GM19438 (cell line): Measurements from ENCODE around the gene RAD17.
"Not testable (repeated sequence)": the region's sequence is repeated elsewhere in the genome, so short reads cannot be mapped to it uniquely, and the experiment has no call there.

ENCODE experiments used
- ATAC-seq: cut with Tn5 transposase; IDR thresholded peaks from one replicate; pipeline ENCODE4 v1.9.1; 2021; ENCODE audit warnings: low read depth; ENCODE audit not compliant: unreplicated experiment

The RAD17 gene, protein sequence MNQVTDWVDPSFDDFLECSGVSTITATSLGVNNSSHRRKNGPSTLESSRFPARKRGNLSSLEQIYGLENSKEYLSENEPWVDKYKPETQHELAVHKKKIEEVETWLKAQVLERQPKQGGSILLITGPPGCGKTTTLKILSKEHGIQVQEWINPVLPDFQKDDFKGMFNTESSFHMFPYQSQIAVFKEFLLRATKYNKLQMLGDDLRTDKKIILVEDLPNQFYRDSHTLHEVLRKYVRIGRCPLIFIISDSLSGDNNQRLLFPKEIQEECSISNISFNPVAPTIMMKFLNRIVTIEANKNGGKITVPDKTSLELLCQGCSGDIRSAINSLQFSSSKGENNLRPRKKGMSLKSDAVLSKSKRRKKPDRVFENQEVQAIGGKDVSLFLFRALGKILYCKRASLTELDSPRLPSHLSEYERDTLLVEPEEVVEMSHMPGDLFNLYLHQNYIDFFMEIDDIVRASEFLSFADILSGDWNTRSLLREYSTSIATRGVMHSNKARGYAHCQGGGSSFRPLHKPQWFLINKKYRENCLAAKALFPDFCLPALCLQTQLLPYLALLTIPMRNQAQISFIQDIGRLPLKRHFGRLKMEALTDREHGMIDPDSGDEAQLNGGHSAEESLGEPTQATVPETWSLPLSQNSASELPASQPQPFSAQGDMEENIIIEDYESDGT

GRCh38 chr5:69369340-69370121, at the start of gene RAD17, which contains the start of the genes AK6 and TAF9:
Gene RAD17 (plus strand): TSS chr5:69369818. CDS start chr5:69372209, 2,391 bp downstream.
Gene AK6 (minus strand): TSS chr5:69369520. CDS start chr5:69369490, 30 bp downstream.
Gene TAF9 (minus strand): TSS chr5:69369520. CDS start chr5:69365737, 3,783 bp downstream.
- ATAC-seq = peak; percentile 90

GRCh38 chr5:69326365-69326764, 43.3 kb upstream of the RAD17 start:
- no peak for ATAC-seq

- no peak for ATAC-seq
These were observed 39.6 kb upstream of the RAD17 start for GRCh38 chr5:69329905-69330489.

GRCh38 chr5:69331528-69332445, 37.8 kb upstream of the RAD17 start:
- ATAC-seq = no peak

- not testable (repeated sequence) for ATAC-seq
These were observed 35.8 kb upstream of the RAD17 start for GRCh38 chr5:69333668-69334315.

DNA sequence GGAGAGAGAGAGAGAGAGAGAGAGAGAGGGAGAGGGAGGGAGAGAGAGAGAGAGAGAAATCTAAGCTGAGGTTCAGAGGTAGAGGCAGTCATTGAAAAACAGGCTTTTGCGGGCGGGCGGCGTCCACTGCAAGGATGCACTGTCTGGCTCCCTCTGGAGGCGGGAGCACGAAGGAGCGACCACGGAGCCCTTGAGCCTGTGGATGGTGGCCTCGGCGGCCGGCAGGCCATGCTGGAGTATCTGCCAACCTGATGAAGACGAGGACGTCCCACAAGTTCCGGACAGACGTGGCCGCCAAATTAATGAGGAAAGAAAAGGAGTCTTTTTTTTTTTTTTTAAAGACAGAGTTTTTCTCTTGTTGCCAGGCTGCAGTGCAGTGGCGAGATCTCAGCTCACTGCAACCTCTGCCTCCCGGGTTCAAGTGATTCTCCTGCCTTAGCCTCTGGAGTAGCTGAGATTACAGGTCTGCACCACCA, 34.8 kb upstream of the RAD17 start:
- no peak for ATAC-seq

DNA sequence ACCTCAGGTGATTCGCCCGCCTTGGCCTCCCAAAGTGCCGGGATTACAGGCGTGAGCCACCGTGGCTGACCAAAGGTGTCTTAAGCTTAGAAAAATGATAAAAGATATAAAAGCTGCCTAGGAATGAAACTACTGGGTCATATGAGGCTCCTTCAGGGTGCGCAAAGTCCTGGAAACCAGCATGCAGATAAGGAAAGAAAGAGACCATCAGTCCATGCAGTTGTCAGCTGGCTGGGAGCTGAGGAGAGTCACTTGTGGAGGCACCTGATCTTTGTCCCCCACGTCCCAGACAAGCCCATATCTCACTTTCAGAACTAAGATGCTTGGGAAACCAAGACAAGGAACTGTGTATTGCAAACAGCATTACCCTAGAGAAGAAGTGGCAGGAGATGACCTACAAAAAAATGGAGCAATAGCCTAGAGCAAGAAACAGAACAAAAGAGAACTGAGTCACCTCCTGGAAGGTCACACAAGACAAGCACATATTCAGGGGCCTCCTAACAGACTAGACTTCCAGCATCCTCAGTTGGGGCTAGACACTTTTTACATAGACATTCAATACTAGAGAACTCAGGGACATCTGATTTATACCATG, 34.2 kb upstream of the RAD17 start:
- ATAC-seq = no peak

DNA sequence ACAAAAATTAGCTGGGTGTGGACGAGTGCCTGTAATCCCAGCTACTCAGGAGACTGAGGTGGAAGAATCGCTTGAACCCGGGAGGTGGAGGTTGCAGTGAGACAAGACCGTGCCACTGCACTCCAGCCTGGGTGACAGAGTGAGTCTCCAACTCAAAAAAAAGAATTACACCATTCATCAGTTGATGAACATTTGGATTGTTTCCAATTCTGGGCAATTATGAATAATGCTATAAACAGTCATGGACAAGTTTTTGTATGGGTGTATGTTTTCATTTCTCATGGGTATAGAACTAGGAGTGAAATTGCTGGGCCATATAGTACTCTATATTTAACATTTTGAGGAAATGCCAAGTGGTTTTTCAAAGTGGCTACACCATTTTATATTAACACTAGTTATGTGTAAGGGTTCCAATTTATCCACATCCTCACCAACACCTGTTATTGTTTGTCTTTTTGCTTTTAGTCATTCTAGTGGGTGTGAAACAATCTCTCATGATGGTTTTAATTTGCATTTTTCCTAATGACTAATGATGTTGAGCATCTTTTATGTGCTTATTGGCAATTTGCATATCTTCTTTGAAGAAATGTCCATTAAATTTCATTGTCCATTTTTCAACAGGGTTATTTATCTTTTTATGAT, 28.0 kb upstream of the RAD17 start:
- ATAC-seq = no peak

GRCh38 chr5:69343083-69343482, 26.5 kb upstream of the RAD17 start:
- ATAC-seq = no peak

GRCh38 chr5:69350664-69351063, 19.0 kb upstream of the RAD17 start:
- no peak for ATAC-seq

DNA sequence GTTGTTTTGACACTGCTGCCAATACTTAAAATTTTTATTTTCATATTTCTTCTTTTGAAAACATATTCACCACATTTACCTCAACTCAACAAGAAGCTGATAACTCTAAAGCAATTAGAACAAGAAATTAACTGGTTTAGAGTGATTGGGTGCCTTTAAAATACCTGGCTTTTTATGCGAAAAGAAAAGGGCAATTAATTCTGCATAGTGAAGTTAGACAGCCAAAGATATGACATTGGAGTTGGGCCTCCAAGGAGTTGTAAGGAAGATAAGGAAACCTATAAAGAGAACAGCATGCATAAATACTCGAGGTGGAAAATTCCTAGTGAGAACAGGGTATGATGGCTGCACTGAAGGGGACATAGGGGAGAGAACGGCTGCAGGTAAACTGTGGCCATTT, 9.9 kb upstream of the RAD17 start:
- ATAC-seq = no peak

GRCh38 chr5:69360442-69360841, 9.2 kb upstream of the RAD17 start:
- no peak for ATAC-seq

GRCh38 chr5:69364414-69364813, 5.2 kb upstream of the RAD17 start:
- no peak for ATAC-seq

DNA sequence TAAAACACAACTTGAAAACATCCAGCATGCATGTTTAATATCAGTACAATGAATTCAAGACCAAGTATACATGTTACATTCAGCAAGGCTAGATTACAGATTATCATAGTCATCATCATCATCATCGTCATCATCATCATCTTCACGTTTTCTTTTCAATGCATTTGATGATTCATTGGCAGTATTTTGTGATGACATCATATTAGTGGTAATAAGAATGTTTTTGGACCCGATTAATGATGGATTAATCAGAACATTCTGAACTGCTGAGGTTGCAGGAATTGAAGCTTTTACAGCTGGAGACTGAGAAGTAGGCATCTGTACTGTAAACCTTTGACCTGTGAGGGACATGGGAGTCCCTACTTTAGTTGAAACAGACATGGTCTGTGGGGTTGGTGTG, 4.8 kb upstream of the RAD17 start:
- no peak for ATAC-seq

DNA sequence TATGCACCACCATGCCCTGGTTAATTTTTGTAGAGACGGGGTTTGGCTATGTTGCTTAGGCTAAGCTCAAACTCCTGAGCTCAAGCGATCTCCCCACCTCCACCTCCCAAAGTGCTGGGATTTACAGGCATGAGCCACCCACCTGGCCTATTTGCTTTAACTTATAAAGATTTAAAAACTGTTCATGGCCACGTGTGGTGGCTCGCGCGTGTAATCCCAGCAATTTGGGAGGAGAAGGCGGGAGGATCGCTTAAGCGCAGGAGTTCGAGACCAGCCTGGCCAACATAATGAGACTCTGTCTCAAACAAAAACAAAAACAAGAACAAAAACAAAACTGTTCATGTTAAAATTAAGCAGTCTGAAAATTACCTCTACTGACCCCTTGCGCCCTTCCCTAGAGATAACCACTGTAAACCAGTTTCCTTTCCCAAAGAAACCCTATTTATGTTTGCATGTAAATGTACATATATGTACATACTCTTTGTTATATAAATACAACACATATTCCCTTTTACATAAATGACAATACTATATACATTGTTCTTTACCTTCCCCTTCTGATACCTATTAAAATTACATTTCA, 1.8 kb upstream of the RAD17 start:
- no peak for ATAC-seq

DNA sequence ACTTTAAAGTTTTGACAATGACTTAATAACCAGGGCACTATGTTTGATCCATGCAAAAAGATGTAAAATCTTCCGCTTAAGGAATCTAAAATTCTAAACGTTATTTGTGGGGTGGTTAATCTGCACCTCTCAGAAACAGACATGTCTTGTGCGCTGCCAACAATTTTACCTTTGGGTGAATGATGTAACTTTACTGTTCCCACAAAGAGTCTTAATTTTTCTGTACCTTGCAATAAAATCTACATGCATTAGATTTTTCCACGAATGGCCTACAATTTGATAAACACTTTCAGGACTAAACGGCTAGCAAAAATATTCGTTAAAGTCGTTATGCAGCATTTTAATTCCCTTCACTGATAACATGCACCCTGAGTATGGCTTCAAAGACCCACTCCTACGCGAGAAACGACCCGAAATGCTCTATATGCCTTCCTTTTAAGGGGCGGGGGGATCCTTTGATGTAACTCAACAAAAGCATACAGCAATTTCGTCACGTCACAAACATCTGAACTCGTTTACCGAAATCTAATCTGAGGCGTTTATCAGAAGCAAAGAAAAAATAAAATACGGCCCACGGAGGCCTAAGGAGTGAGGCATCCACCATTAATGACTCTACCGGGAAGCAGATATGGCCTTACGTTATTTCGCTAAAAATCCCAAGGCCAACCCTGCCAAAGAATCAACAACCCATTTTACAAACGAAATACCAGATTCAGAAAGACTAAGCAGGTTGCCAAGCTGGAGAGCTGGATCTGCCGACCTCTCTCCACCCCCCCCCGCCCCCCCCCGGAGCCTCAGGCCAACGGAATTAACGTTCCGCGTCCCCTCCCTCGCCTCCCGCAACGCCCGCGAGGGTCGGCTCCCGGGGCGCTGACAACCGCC, 919 bp upstream of the RAD17 start:
- ATAC-seq = peak; percentile 14

DNA sequence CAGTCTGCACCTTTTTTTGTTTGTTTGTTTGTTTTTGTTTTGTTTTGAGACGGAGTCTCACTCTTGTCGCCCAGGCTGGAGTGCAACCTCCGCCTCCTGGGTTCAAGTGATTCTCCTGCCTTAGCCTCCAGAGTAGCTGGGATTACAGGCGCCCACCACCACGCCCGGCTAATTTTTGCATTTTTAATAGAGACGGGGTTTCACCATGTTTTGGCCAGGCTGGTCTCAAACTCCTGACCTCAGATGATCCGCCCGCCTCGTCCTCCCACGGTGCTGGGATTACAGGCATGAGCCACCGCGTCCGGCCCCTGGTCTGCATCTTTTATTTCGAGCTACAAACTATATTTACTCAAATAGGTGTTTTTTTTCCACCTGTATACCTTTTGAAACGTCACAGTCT, 717 bp downstream of the RAD17 start:
- ATAC-seq = not testable (repeated sequence)
